Breast epithelium (tissue), 4 donors: ENCODE measurements around the gene RAMACL. TPM values are rescaled to one million over a fixed set of nuclear protein-coding genes. Genes with fewer than 3 reads are reported as not detected.
A peak's percentile ranks its signal among the peaks of the same experiment; 100 is the strongest.

ENCODE experiments used
- DNase-seq, 2 donors: peaks; one replicate each; pipeline ENCODE4 v3.0.0-alpha.2; 2019; ENCODE audit warnings: low spot score in 2 of 2
- H3K27ac ChIP-seq, 2 donors: fragments of 200-600 bp; sonication (generic) in 1 of 2; one replicate each; pipeline ENCODE4 v1.5.1; 2016 to 2019; ENCODE audit warnings: mild to moderate bottlenecking in 1 of 2
- H3K27me3 ChIP-seq, 2 donors: fragments of 200-600 bp; sonication (generic) in 1 of 2; one replicate each; pipeline versions ENCODE4 v1.5.1 to v1.6.0; 2017 to 2019; ENCODE audit warnings: control low read depth in 1 of 2, mild to moderate bottlenecking in 1 of 2
- H3K36me3 ChIP-seq: fragments of 200-600 bp; one replicate; pipeline ENCODE4 v1.5.1; 2019
- H3K4me1 ChIP-seq, 2 donors: fragments of 200-600 bp; sonication (generic); one replicate each; pipeline ENCODE4 v1.5.1; 2016 to 2019; ENCODE audit warnings: control low read depth in 1 of 2
- H3K4me3 ChIP-seq, 3 donors: fragments of 200-600 bp; sonication (generic); 1 replicate in 2 of 3; 2 replicates in 1 of 3; pipeline ENCODE4 v1.5.1; 2016 to 2019; ENCODE audit warnings: mild to moderate bottlenecking in 3 of 3, moderate library complexity in 2 of 3
- H3K9me3 ChIP-seq, 2 donors: fragments of 200-600 bp; sonication (generic) in 1 of 2; one replicate each; pipeline ENCODE4 v1.5.1; 2016 to 2019; ENCODE audit warnings: control low read depth in 1 of 2
- POLR2A ChIP-seq: fragments of 450-650 bp; IDR thresholded peaks from one replicate; pipeline ENCODE4 v1.6.1; 2016; ENCODE audit warnings: antibody characterized with exemption, mild to moderate bottlenecking, moderate library complexity
- POLR2AphosphoS5 ChIP-seq, 3 donors: sonication (generic); formaldehyde crosslinking; IDR thresholded peaks; one replicate each; pipeline ENCODE4 v1.6.1; 2017; ENCODE audit warnings: antibody characterized with exemption in 3 of 3
- intact Hi-C: fragments of 100-400 bp; cut with DNase I; formaldehyde crosslinking; loops from one replicate; pipeline ENCODE4 v1.15.1; 2023; ENCODE audit warnings: low total_unique reads
- total RNA-seq, 3 donors: library from RNA; depleted of rRNA; stranded (reverse); fragments of >200 nt; gene quantifications; one replicate each; pipeline ENCODE4 v1.1.0, GENCODE V29; 2016
- TF ChIP-seq, protein P1 (sequence below), 3 donors: fragments of 450-650 bp; IDR thresholded peaks; one replicate each; pipeline ENCODE4 v1.5.1; 2016 to 2017; ENCODE audit warnings: antibody characterized with exemption in 3 of 3, mild to moderate bottlenecking in 3 of 3, moderate library complexity in 3 of 3

The RAMACL gene
- total RNA-seq, 3 donors from 2014 or later = 2.5 to 13.4 (median 2.6) TPM

- H3K9me3 ChIP-seq = no peaks in the 10 kb centered on the region
- peak in 1 of 3 donors; percentile 12 for TF ChIP-seq POLR2AphosphoS5 (IDR thresholded peaks at IDR 0.05)
- TF ChIP-seq, protein P1, sequence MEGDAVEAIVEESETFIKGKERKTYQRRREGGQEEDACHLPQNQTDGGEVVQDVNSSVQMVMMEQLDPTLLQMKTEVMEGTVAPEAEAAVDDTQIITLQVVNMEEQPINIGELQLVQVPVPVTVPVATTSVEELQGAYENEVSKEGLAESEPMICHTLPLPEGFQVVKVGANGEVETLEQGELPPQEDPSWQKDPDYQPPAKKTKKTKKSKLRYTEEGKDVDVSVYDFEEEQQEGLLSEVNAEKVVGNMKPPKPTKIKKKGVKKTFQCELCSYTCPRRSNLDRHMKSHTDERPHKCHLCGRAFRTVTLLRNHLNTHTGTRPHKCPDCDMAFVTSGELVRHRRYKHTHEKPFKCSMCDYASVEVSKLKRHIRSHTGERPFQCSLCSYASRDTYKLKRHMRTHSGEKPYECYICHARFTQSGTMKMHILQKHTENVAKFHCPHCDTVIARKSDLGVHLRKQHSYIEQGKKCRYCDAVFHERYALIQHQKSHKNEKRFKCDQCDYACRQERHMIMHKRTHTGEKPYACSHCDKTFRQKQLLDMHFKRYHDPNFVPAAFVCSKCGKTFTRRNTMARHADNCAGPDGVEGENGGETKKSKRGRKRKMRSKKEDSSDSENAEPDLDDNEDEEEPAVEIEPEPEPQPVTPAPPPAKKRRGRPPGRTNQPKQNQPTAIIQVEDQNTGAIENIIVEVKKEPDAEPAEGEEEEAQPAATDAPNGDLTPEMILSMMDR (IDR thresholded peaks at IDR 0.05) = no peak
- H3K4me1 ChIP-seq = peaks cover 0 to 11% of the 10 kb centered on the region in 2 donors
- no peak for DNase-seq
- no peaks in the 10 kb centered on the region for H3K36me3 ChIP-seq
- no peaks in the 10 kb centered on the region for H3K27me3 ChIP-seq
- intact Hi-C loops = no loop called here
- H3K4me3 ChIP-seq = peak overlapping the region; percentile 87 to 96 (median 88)
- H3K27ac ChIP-seq = peak overlapping the region; percentile 6 to 83
Observed at GRCh38 chr6:166625356-166625755, 38.9 kb upstream of the RAMACL start.

- H3K9me3 ChIP-seq = no peaks in the 10 kb centered on the region
- no peaks in the 10 kb centered on the region for H3K36me3 ChIP-seq
- H3K27me3 ChIP-seq = no peaks in the 10 kb centered on the region
- no peak for DNase-seq
- H3K4me1 ChIP-seq = peaks cover 0 to 13% of the 10 kb centered on the region in 2 donors
- TF ChIP-seq POLR2AphosphoS5 (IDR thresholded peaks at IDR 0.05) = peak in 2 of 3 donors; percentile 14 to 31
- no peak for TF ChIP-seq POLR2A
- H3K4me3 ChIP-seq = no peak overlapping the region
- peak overlapping the region; percentile 6 to 13 for H3K27ac ChIP-seq
- intact Hi-C loops = no loop called here
Observed at GRCh38 chr6:166624275-166624674, 37.8 kb upstream of the RAMACL start.

DNA sequence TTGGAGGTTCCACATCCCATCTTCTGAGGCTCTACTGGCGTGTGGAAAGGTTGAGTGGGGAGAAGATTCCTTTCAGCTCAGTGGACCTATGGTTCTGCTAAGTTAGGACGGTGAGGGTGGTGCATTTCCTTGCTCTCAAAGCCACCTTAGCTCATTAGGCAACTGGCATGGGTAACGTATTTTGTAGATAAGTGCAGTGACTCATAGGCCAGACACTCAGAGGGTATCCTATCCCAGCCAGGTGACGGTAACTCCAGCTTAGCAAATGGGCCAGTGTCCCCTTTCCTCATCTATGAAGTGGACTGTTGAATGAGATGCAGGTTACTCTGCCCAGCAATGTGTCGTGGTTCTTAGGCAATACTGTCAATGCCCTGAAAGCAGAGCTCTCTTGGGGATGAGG is 36.8 kb upstream of the RAMACL start:
- Histone ChIP-seq H3K27me3 (no peaks in the 10 kb centered on the region), H3K9me3 (no peaks in the 10 kb centered on the region), H3K4me1 (peaks cover 0 to 13% of the 10 kb centered on the region in 2 donors), H3K27ac (peak overlapping the region in 1 of 2 donors; percentile 67), H3K36me3 (no peaks in the 10 kb centered on the region), H3K4me3 (no peak overlapping the region)
- no peak for DNase-seq
- no peak for TF ChIP-seq POLR2A
- TF ChIP-seq, protein P1 (IDR thresholded peaks at IDR 0.05) = no peak
- no peak for TF ChIP-seq POLR2AphosphoS5 (IDR thresholded peaks at IDR 0.05)
- intact Hi-C loops = no loop called here

- TF ChIP-seq, protein P1 (IDR thresholded peaks at IDR 0.05) = no peak
- no peak for TF ChIP-seq POLR2A
- intact Hi-C loops = loop anchor here (2.0 kb wide), 1 partner anchor 174 kb away; no protein-coding TSS in a partner anchor
- Histone ChIP-seq H3K27ac (peak overlapping the region in 1 of 2 donors; percentile 67), H3K27me3 (no peaks in the 10 kb centered on the region), H3K9me3 (no peaks in the 10 kb centered on the region), H3K4me3 (no peak overlapping the region), H3K4me1 (peaks cover 0 to 13% of the 10 kb centered on the region in 2 donors), H3K36me3 (no peaks in the 10 kb centered on the region)
- no peak for DNase-seq
Observed at GRCh38 chr6:166621114-166621540, 34.6 kb upstream of the RAMACL start.

DNA sequence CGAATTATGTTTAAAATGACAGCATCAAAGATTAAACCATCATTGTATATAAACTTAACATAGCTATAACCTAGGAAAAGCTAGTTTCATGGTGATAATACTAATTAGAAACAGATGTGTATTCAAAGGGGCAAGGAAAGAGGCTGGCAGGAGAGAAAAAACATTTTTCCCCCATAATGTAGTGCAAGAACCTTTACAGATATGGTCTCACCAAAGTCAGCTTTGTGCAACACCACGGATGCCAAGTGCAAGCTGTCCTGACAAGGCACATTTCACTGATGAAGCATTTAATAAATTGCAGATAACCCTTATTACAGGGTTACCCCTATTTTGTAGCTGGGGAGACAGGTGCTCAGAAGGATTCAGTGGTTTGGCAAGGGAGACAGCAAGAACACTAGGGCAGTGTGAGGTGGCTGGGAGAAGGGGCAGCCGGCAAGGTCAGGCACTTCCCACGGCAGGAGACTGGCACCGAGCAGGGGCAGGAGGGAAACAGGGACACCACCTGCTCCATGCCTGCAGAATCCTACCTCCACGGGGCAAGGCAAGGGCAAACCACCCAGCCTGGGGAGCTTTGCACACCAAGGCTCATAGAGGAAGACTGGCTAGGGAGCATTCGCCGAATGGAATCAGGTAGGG is 34.1 kb upstream of the RAMACL start:
- DNase-seq = no peak
- intact Hi-C loops = loop anchor here (2.0 kb wide), 1 partner anchor 174 kb away; no protein-coding TSS in a partner anchor

More for the DNA sequence above, 34.1 kb upstream of the RAMACL start:
- Histone ChIP-seq H3K27ac (peak overlapping the region; percentile 67 to 74), H3K27me3 (no peaks in the 10 kb centered on the region), H3K9me3 (no peaks in the 10 kb centered on the region), H3K4me1 (peaks cover 0 to 13% of the 10 kb centered on the region in 2 donors), H3K36me3 (no peaks in the 10 kb centered on the region), H3K4me3 (peak overlapping the region in 1 of 3 donors; percentile 3)
- TF ChIP-seq POLR2A (no peak), POLR2AphosphoS5 (IDR thresholded peaks at IDR 0.05) (no peak)
- TF ChIP-seq, protein P1 (IDR thresholded peaks at IDR 0.05) = no peak
